Mesendoderm (in vitro differentiated cells): ENCODE data around the gene FRMPD4.

Experiments
- DNase-seq: peaks from one replicate; pipeline ENCODE4 v3.0.0; 2013
- H2AK5ac ChIP-seq: 2 replicates; pipeline ENCODE4 v1.6.1; 2013; ENCODE audit warnings: low read length, inconsistent platforms
- H2BK120ac ChIP-seq: 2 replicates; pipeline ENCODE4 v1.6.1; 2013; ENCODE audit warnings: low read depth, mild to moderate bottlenecking, low read length, moderate library complexity, mixed read lengths
- H2BK15ac ChIP-seq: replicated peaks from 2 replicates; pipeline ENCODE4 v1.6.1; 2013; ENCODE audit warnings: low read depth, mild to moderate bottlenecking, moderate library complexity
- H2BK5ac ChIP-seq: 2 replicates; pipeline ENCODE4 v1.6.1; 2013; ENCODE audit warnings: low read length, inconsistent platforms
- H3K18ac ChIP-seq: 2 replicates; pipeline ENCODE4 v1.6.1; 2013; ENCODE audit warnings: mild to moderate bottlenecking, low read length, mixed read lengths
- H3K23ac ChIP-seq: one replicate; pipeline ENCODE4 v1.6.1; 2013; ENCODE audit warnings: low read length
- H3K27ac ChIP-seq: 2 replicates; pipeline ENCODE4 v1.5.1; 2013; ENCODE audit warnings: low read depth, mild to moderate bottlenecking, inconsistent platforms, low read length, moderate library complexity
- H3K27me3 ChIP-seq: 2 replicates; pipeline ENCODE4 v1.6.1; 2013; ENCODE audit warnings: low read length, control low read depth, mild to moderate bottlenecking, inconsistent platforms; ENCODE audit not compliant: insufficient read depth, poor library complexity
- H3K36me3 ChIP-seq: 2 replicates; pipeline ENCODE4 v1.6.1; 2013; ENCODE audit warnings: low read length, inconsistent platforms; ENCODE audit not compliant: control insufficient read depth, insufficient read depth
- H3K4ac ChIP-seq: one replicate; pipeline ENCODE4 v1.6.1; 2013; ENCODE audit warnings: low read depth, mild to moderate bottlenecking, low read length, moderate library complexity
- H3K4me1 ChIP-seq: 2 replicates; pipeline ENCODE4 v1.6.1; 2013; ENCODE audit warnings: low read depth, low read length, inconsistent platforms; ENCODE audit not compliant: control insufficient read depth
- H3K4me2 ChIP-seq: 2 replicates; pipeline ENCODE4 v1.6.1; 2013; ENCODE audit warnings: low read length
- H3K4me3 ChIP-seq: 2 replicates; pipeline ENCODE4 v1.5.1; 2013; ENCODE audit warnings: mild to moderate bottlenecking, low read length
- H3K56ac ChIP-seq: one replicate; pipeline ENCODE4 v1.6.1; 2013; ENCODE audit warnings: low read length
- H3K79me1 ChIP-seq: 2 replicates; pipeline ENCODE4 v1.6.1; 2013; ENCODE audit warnings: low read length, inconsistent platforms
- H3K79me2 ChIP-seq: 2 replicates; pipeline ENCODE4 v1.6.1; 2013; ENCODE audit warnings: mild to moderate bottlenecking, low read length; ENCODE audit not compliant: control insufficient read depth, insufficient read depth
- H3K9ac ChIP-seq: 2 replicates; pipeline ENCODE4 v1.6.1; 2013; ENCODE audit warnings: low read length, inconsistent platforms
- H4K5ac ChIP-seq: one replicate; pipeline ENCODE4 v1.6.1; 2013; ENCODE audit warnings: low read length
- H4K8ac ChIP-seq: one replicate; pipeline ENCODE4 v1.6.1; 2013; ENCODE audit warnings: low read depth, mild to moderate bottlenecking, control low read depth, low read length, moderate library complexity
- WGBS: extraction: QIAGEN DNeasy Blood & Tissue Kit; methylation state at CpG from one replicate; pipeline ENCODE4 v1.1.7; 2013; ENCODE audit warnings: low lambda C conversion rate, missing lambda C conversion rate; ENCODE audit not compliant: insufficient coverage; ENCODE audit errors: extremely low coverage; 5-methylcytosine and 5-hydroxymethylcytosine counted together

Gene FRMPD4

GRCh38 chrX:12480956-12481355 lies 342.7 kb downstream of the FRMPD4 start:
- no peaks in the 10 kb centered on the region for H3K79me2 ChIP-seq
- H4K5ac ChIP-seq = no peak overlapping the region
- no peak overlapping the region for H3K27ac ChIP-seq
- no peak overlapping the region for H4K8ac ChIP-seq
- H3K4me1 ChIP-seq = no peaks in the 10 kb centered on the region
- H2BK120ac ChIP-seq = no peak overlapping the region
- no peak overlapping the region for H3K4me2 ChIP-seq
- no peak overlapping the region for H3K4ac ChIP-seq
- H3K9ac ChIP-seq = no peak overlapping the region
- H3K23ac ChIP-seq = no peak overlapping the region
- peak; percentile 41 for DNase-seq
- WGBS = no CpG with 5 or more reads among the region's 3 CpGs
- H3K36me3 ChIP-seq = no peaks in the 10 kb centered on the region
- no peak overlapping the region for H2BK5ac ChIP-seq
- no peaks in the 10 kb centered on the region for H3K79me1 ChIP-seq
- H3K27me3 ChIP-seq = no peaks in the 10 kb centered on the region
- no peak overlapping the region for H3K4me3 ChIP-seq
- H2BK15ac ChIP-seq = no peak overlapping the region
- no peak overlapping the region for H3K56ac ChIP-seq
- H2AK5ac ChIP-seq = no peak overlapping the region
- H3K18ac ChIP-seq = no peak overlapping the region

GRCh38 chrX:12488220-12488619 lies 349.9 kb downstream of the FRMPD4 start:
- no peak for DNase-seq
- no peak overlapping the region for H3K4ac ChIP-seq
- H2BK5ac ChIP-seq = no peak overlapping the region
- no peak overlapping the region for H2BK15ac ChIP-seq
- no peaks in the 10 kb centered on the region for H3K27me3 ChIP-seq
- H4K8ac ChIP-seq = no peak overlapping the region
- H3K56ac ChIP-seq = no peak overlapping the region
- H2AK5ac ChIP-seq = no peak overlapping the region
- no peak overlapping the region for H3K23ac ChIP-seq
- no peak overlapping the region for H3K18ac ChIP-seq
- no peaks in the 10 kb centered on the region for H3K79me2 ChIP-seq
- no peak overlapping the region for H2BK120ac ChIP-seq
- H3K36me3 ChIP-seq = no peaks in the 10 kb centered on the region
- no peak overlapping the region for H3K9ac ChIP-seq
- H3K4me3 ChIP-seq = no peak overlapping the region
- H3K4me2 ChIP-seq = no peak overlapping the region
- no peak overlapping the region for H3K27ac ChIP-seq
- no peaks in the 10 kb centered on the region for H3K4me1 ChIP-seq
- no peak overlapping the region for H4K5ac ChIP-seq
- no peaks in the 10 kb centered on the region for H3K79me1 ChIP-seq

- no peak overlapping the region for H3K4me3 ChIP-seq
- no peaks in the 10 kb centered on the region for H3K36me3 ChIP-seq
- H3K4me2 ChIP-seq = no peak overlapping the region
- H4K5ac ChIP-seq = no peak overlapping the region
- H3K4me1 ChIP-seq = no peaks in the 10 kb centered on the region
- no peak overlapping the region for H2AK5ac ChIP-seq
- no peak overlapping the region for H3K18ac ChIP-seq
- no peak overlapping the region for H3K4ac ChIP-seq
- H3K27ac ChIP-seq = no peak overlapping the region
- no peak overlapping the region for H3K56ac ChIP-seq
- H3K79me2 ChIP-seq = no peaks in the 10 kb centered on the region
- no peak overlapping the region for H4K8ac ChIP-seq
- no peak overlapping the region for H2BK120ac ChIP-seq
- DNase-seq = no peak
- H3K23ac ChIP-seq = no peak overlapping the region
- no peaks in the 10 kb centered on the region for H3K79me1 ChIP-seq
- WGBS = no CpG with 5 or more reads among the region's 2 CpGs
- no peaks in the 10 kb centered on the region for H3K27me3 ChIP-seq
- H2BK5ac ChIP-seq = no peak overlapping the region
- no peak overlapping the region for H3K9ac ChIP-seq
- H2BK15ac ChIP-seq = no peak overlapping the region
Measured at GRCh38 chrX:12488771-12489170, 350.5 kb downstream of the FRMPD4 start.

- Histone ChIP-seq H2BK5ac (no peak overlapping the region), H3K23ac (no peak overlapping the region), H3K4me2 (no peak overlapping the region), H2BK15ac (no peak overlapping the region), H3K27ac (no peak overlapping the region), H3K79me2 (no peaks in the 10 kb centered on the region), H2AK5ac (no peak overlapping the region), H3K4me3 (no peak overlapping the region), H4K5ac (no peak overlapping the region), H2BK120ac (no peak overlapping the region), H3K27me3 (no peaks in the 10 kb centered on the region), H3K36me3 (no peaks in the 10 kb centered on the region), H4K8ac (no peak overlapping the region), H3K4me1 (no peaks in the 10 kb centered on the region), H3K79me1 (no peaks in the 10 kb centered on the region), H3K56ac (no peak overlapping the region), H3K4ac (no peak overlapping the region), H3K9ac (no peak overlapping the region), H3K18ac (no peak overlapping the region)
- DNase-seq = no peak
- no CpG with 5 or more reads among the region's 3 CpGs for WGBS
Measured at GRCh38 chrX:12489341-12489740, 351.1 kb downstream of the FRMPD4 start.

GRCh38 chrX:12494400-12495138 lies 356.3 kb downstream of the FRMPD4 start:
- Histone ChIP-seq H3K9ac (no peak overlapping the region), H3K56ac (no peak overlapping the region), H3K36me3 (no peaks in the 10 kb centered on the region), H3K4ac (no peak overlapping the region), H3K23ac (no peak overlapping the region), H3K18ac (no peak overlapping the region), H2BK120ac (no peak overlapping the region), H3K79me2 (no peaks in the 10 kb centered on the region), H2BK5ac (no peak overlapping the region), H3K4me3 (no peak overlapping the region), H3K27ac (no peak overlapping the region), H4K8ac (no peak overlapping the region), H3K79me1 (no peaks in the 10 kb centered on the region), H2AK5ac (no peak overlapping the region), H2BK15ac (no peak overlapping the region), H3K27me3 (no peaks in the 10 kb centered on the region), H3K4me2 (no peak overlapping the region), H4K5ac (no peak overlapping the region), H3K4me1 (no peaks in the 10 kb centered on the region)
- DNase-seq = peak; percentile 51
- WGBS = no CpG with 5 or more reads among the region's 11 CpGs

GRCh38 chrX:12496343-12496742 lies 358.1 kb downstream of the FRMPD4 start:
- whole genome bisulfite sequencing = no CpG with 5 or more reads among the region's 4 CpGs

More at GRCh38 chrX:12496343-12496742, 358.1 kb downstream of the FRMPD4 start:
- no peak overlapping the region for H2BK15ac ChIP-seq
- H3K56ac ChIP-seq = no peak overlapping the region
- no peak overlapping the region for H2BK120ac ChIP-seq
- no peak overlapping the region for H4K8ac ChIP-seq
- no peak overlapping the region for H3K4me2 ChIP-seq
- no peaks in the 10 kb centered on the region for H3K79me1 ChIP-seq
- H3K79me2 ChIP-seq = no peaks in the 10 kb centered on the region
- H2AK5ac ChIP-seq = no peak overlapping the region
- no peaks in the 10 kb centered on the region for H3K27me3 ChIP-seq
- H3K4ac ChIP-seq = no peak overlapping the region
- DNase-seq = no peak
- no peak overlapping the region for H3K4me3 ChIP-seq
- no peaks in the 10 kb centered on the region for H3K36me3 ChIP-seq
- H2BK5ac ChIP-seq = no peak overlapping the region
- no peak overlapping the region for H3K18ac ChIP-seq
- no peak overlapping the region for H4K5ac ChIP-seq
- H3K23ac ChIP-seq = no peak overlapping the region
- H3K4me1 ChIP-seq = no peaks in the 10 kb centered on the region
- no peak overlapping the region for H3K9ac ChIP-seq
- no peak overlapping the region for H3K27ac ChIP-seq
